Umbilical cord (tissue), 2 donors: ENCODE results near the gene AOAH. TPM values are rescaled to one million over a fixed set of nuclear protein-coding genes. Genes with fewer than 3 reads are reported as not detected.
"Not testable (repeated sequence)": the region's sequence is repeated elsewhere in the genome, so short reads cannot be mapped to it uniquely, and the experiment has no call there.

ENCODE experiments used
- DNase-seq: peaks from one replicate; pipeline ENCODE4 v3.0.0-alpha.2; 2015; ENCODE audit warnings: low spot score
- total RNA-seq: library from RNA; depleted of rRNA; stranded (reverse); fragments of >200 nt; gene quantifications from one replicate; pipeline ENCODE4 v1.2.3, GENCODE V29; 2014; ENCODE audit warnings: low replicate concordance; ENCODE audit not compliant: insufficient read depth

The AOAH gene
- total RNA-seq, 1 donor from 2014 or later: 2.6 TPM

- no peak for DNase-seq
Observed at GRCh38 chr7:36739351-36739750, 15.1 kb upstream of the AOAH start.

GRCh38 chr7:36736899-36737211 lies 12.6 kb upstream of the AOAH start:
- no peak for DNase-seq

GRCh38 chr7:36736090-36736898 lies 12.0 kb upstream of the AOAH start:
- no peak for DNase-seq

GRCh38 chr7:36735172-36735571 lies 10.9 kb upstream of the AOAH start:
- DNase-seq: no peak

GRCh38 chr7:36734731-36735130 lies 10.4 kb upstream of the AOAH start:
- DNase-seq: no peak

- no peak for DNase-seq
Observed at GRCh38 chr7:36733411-36733810, 9.1 kb upstream of the AOAH start.

GRCh38 chr7:36732806-36733205 lies 8.5 kb upstream of the AOAH start:
- no peak for DNase-seq

- no peak for DNase-seq
Observed at GRCh38 chr7:36730046-36730445, 5.8 kb upstream of the AOAH start.

- DNase-seq: no peak
Observed at GRCh38 chr7:36728143-36728542, 3.8 kb upstream of the AOAH start.

GRCh38 chr7:36726806-36727503 lies 2.7 kb upstream of the AOAH start:
- no peak for DNase-seq

- DNase-seq: no peak
Observed at GRCh38 chr7:36726311-36726710, 2.0 kb upstream of the AOAH start.

GRCh38 chr7:36724996-36725395 lies 702 bp upstream of the AOAH start:
- no peak for DNase-seq

- no peak for DNase-seq
Observed at GRCh38 chr7:36723291-36723690, 1.0 kb downstream of the AOAH start.

GRCh38 chr7:36719083-36719632 lies 5.1 kb downstream of the AOAH start:
- no peak for DNase-seq

GRCh38 chr7:36717586-36717985 lies 6.7 kb downstream of the AOAH start:
- DNase-seq: no peak

- DNase-seq: not testable (repeated sequence)
Observed at GRCh38 chr7:36716802-36717201, 7.5 kb downstream of the AOAH start.

GRCh38 chr7:36712015-36712414 lies 12.3 kb downstream of the AOAH start:
- no peak for DNase-seq

- no peak for DNase-seq
Observed at GRCh38 chr7:36711256-36711655, 13.0 kb downstream of the AOAH start.

GRCh38 chr7:36710186-36710791 lies 14.0 kb downstream of the AOAH start:
- no peak for DNase-seq

- DNase-seq: no peak
Observed at GRCh38 chr7:36708767-36709166, 15.5 kb downstream of the AOAH start.

GRCh38 chr7:36707898-36708297 lies 16.4 kb downstream of the AOAH start:
- DNase-seq: no peak

GRCh38 chr7:36707465-36707864 lies 16.8 kb downstream of the AOAH start:
- no peak for DNase-seq

GRCh38 chr7:36703860-36704259 lies 20.4 kb downstream of the AOAH start:
- not testable (repeated sequence) for DNase-seq
